HG02642 (cell line): ENCODE results near the gene AP1G1.
"Not testable (repeated sequence)": the region's sequence is repeated elsewhere in the genome, so short reads cannot be mapped to it uniquely, and the experiment has no call there.

Source experiments
- ATAC-seq: cut with Tn5 transposase; IDR thresholded peaks from one replicate; pipeline ENCODE4 v1.9.1; 2021; ENCODE audit warnings: mild to moderate bottlenecking; ENCODE audit not compliant: unreplicated experiment, poor library complexity

The AP1G1 gene

GRCh38 chr16:71808593-71809459 lies at the start of gene AP1G1:
Gene AP1G1 (minus strand): TSS chr16:71808834. CDS start chr16:71789479, 19,355 bp downstream.
- peak; percentile 82 for ATAC-seq

GRCh38 chr16:71855937-71856662 lies 47.5 kb upstream of the AP1G1 start:
- no peak for ATAC-seq

GRCh38 chr16:71854369-71854948 lies 45.8 kb upstream of the AP1G1 start:
- ATAC-seq, result no peak

GRCh38 chr16:71853413-71853812 lies 44.8 kb upstream of the AP1G1 start:
- ATAC-seq, result peak; percentile 69

- ATAC-seq, result no peak
Measured at GRCh38 chr16:71852561-71852960, 43.9 kb upstream of the AP1G1 start.

GRCh38 chr16:71852158-71852557 lies 43.5 kb upstream of the AP1G1 start:
- ATAC-seq, result no peak

GRCh38 chr16:71851746-71852145 lies 43.1 kb upstream of the AP1G1 start:
- no peak for ATAC-seq

GRCh38 chr16:71848622-71849021 lies 40.0 kb upstream of the AP1G1 start:
- ATAC-seq, result no peak

- ATAC-seq, result no peak
Measured at GRCh38 chr16:71847096-71847495, 38.5 kb upstream of the AP1G1 start.

- peak; percentile 5 for ATAC-seq
Measured at GRCh38 chr16:71846431-71846830, 37.8 kb upstream of the AP1G1 start.

- ATAC-seq, result peak; percentile 77
Measured at GRCh38 chr16:71845639-71846430, 37.2 kb upstream of the AP1G1 start, which contains the start of gene ATXN1L. Gene ATXN1L (plus strand): TSS chr16:71845976. CDS start chr16:71849741, 3,765 bp downstream.

- ATAC-seq, result no peak
Measured at GRCh38 chr16:71843572-71843971, 34.9 kb upstream of the AP1G1 start.

GRCh38 chr16:71840052-71840451 lies 31.4 kb upstream of the AP1G1 start:
- ATAC-seq, result no peak

- ATAC-seq, result no peak
Measured at GRCh38 chr16:71837150-71837549, 28.5 kb upstream of the AP1G1 start.

- no peak for ATAC-seq
Measured at GRCh38 chr16:71834291-71834690, 25.7 kb upstream of the AP1G1 start.

GRCh38 chr16:71832112-71832511 lies 23.5 kb upstream of the AP1G1 start:
- not testable (repeated sequence) for ATAC-seq

GRCh38 chr16:71831698-71832097 lies 23.1 kb upstream of the AP1G1 start:
- ATAC-seq, result not testable (repeated sequence)

GRCh38 chr16:71830359-71830758 lies 21.7 kb upstream of the AP1G1 start:
- no peak for ATAC-seq

GRCh38 chr16:71826533-71827017 lies 17.9 kb upstream of the AP1G1 start:
- no peak for ATAC-seq

GRCh38 chr16:71817155-71817500 lies 8.5 kb upstream of the AP1G1 start:
- peak; percentile 23 for ATAC-seq
